ENCODE results near the gene PLEKHG4B.
"Not testable (repeated sequence)": the region's sequence is repeated elsewhere in the genome, so short reads cannot be mapped to it uniquely, and the experiment has no call there.

PLEKHG4B gene

DNA sequence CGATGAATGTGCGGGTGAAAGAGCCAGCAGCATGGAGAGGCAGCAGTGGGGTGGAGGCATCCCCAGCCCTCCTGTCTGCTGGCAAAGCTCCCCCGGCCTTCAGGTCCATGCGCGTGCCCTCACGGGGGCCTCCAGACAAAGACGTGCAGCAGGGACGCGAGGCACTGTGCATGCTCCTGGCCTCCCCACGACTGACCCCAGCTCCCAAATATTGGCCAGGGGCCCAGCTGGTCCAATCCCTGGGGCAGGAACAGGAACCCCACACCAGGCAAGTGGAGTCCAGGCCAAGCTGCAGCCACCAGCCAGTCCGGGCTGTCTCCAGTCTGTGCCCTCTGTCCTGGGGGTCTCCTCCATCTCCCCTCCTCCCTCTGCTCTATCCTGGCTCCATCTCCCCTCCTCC lies 65.8 kb downstream of the PLEKHG4B start:
- DNase-seq (ENCODE audit: low spot score) = no peak

DNA sequence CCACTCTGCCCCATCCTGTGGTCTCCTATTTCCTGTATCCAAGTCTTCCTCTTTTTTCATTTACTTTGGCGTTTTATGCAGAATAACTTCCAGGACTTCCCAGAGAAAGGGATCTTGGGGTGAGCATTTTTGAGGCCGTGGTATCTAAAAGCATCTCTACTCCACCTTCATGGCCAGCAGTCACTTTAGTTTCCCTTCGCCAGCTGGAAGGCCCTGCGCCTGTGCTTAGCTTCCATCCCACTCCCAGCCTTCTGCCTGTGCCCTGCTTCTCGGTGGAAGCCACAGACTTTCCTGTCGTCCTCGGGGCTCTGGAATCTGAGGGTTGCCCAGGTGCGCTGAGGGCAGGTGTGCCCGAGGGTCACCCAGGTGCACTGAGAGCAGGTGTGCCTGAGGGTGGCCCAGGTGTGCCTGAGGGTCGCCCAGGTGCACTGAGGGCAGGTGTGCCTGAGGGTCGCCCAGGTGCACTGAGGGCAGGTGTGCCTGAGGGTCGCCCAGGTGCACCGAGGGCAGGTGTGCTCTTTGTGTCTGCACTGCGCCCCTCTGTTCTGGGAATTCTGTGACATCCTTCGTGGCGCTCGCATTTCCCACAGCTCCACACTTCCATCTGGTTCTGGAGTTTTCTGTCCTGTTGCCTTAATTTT lies 67.0 kb downstream of the PLEKHG4B start:
- DNase-seq (ENCODE audit: low spot score) = no peak

DNA sequence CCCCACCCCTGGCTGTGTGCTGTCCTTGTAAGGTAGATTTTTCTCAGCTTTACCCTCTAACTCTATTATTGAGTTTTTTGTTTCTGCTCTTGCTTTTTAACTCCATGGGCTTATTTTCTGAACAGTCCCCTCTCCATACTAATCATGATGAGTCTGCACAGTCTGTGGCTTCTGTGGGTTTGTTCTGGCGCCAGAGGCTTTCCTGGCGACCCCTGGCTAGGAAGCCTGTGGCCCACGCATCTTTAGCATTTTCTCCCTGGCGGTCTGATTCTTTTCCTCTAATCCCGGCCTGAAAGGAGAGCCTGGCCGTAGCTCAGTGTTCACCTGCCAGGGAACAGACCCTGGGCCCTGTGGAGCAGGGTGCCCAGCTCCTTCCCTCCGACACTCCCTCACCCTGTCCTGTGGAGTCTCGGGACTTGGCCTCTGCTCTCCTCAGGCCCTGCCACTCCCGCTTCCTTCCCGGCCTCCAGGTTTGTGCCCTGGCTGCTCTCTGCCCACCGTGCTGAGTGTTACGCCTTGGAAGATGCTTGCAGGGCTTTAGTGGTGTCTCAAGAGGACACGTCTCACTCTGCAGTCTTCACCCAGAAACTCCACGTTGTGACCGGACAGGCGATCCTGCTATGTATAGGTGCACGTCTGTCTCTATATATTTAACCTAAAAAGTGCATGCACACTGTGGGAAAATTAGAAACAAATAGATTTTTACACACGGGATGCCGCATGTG lies 67.6 kb downstream of the PLEKHG4B start:
- no peak for DNase-seq (ENCODE audit: low spot score)

DNA sequence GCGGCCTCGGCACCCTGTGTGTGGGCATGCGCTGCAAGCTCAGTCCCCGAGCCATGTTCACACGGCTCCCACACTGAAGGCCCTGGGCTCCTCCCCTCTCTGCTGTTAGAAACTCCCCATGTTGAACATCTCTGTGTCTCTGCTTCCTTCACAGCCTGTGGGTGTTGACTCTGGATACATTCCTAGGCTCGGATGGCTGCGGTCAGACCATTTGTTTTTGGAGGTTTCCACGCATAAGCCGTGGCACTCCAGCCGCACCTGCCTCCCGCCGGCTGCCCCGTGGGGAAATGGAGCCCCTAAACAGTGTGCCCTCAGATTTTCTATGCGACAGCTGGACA lies 68.2 kb downstream of the PLEKHG4B start:
- DNase-seq (ENCODE audit: low spot score) = no peak

DNA sequence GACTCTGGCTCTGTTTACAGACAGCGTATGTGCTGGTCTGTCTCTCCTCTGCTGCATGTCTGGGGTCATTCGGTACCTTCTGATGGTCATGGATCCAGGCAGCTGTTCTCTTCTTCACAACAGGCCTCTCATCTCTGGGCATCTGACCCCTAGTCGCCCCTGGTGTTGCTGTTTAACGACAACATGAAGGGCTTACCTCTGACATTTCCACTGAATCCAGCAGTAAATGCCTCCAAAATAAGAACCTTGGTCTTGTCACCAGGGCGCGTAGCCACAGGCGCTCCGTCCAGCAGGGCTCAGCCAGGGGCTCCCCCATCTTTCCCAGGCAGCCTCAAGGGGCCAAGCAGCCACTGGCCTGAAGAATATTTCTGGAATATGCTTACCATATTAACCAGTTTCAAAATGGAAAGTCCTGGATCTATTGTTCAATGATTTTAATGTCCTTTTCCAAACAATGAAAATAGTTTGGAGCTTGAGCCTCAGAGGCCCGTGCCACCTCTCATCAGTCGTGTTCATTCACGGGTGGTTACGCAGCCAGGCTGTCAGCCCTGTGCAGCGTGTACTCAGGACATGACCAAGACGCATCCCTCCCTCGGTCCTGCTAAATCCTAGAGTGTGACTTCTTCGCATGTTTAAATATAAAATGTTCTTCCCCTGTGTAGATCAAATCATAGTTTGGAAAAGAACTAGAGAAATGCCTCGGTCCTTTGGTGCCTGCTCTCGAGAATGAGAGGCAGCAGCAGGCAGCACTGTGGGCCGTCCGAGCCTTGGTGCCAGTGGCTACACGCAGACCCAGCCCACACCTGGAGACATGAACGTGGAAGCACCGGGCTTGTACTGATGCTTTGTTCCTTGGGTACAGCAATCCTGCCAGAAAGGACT lies 69.2 kb downstream of the PLEKHG4B start:
- DNase-seq (ENCODE audit: low spot score) = no peak

DNA sequence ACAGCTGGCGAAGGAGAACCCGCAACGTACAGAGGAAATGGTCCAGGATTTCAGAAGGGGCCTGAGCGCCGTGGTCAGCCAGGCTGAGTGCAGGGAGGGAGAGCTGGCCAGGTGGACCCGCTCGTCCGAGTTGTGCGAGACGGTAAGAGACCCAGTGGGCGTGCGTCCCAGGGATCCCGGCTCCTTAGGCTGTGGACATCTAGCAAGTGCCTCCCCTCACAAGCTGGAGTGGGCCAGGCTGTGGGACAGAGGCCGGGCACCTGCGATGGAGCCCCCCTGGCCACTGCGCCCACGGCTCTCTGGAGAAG lies 69.8 kb downstream of the PLEKHG4B start:
- no peak for DNase-seq (ENCODE audit: low spot score)

DNA sequence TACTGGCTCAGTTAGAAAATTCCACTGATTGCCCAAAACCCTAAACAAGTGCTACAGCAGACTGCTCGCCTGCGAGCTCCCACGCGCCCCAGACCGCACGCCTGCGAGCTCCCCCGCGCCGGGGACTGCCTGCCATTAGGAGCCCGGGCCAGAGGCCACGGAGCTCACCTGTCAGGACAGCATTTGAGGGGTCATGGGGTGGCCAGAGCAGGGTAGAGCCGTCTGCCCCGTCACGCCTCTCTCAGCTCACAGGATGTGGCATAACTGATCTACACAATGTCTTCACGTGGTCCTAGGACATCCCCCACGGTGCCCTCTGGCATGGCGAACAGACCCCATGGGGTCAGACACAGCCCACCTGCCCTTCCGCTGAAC lies 70.2 kb downstream of the PLEKHG4B start:
- DNase-seq (ENCODE audit: low spot score) = no peak

DNA sequence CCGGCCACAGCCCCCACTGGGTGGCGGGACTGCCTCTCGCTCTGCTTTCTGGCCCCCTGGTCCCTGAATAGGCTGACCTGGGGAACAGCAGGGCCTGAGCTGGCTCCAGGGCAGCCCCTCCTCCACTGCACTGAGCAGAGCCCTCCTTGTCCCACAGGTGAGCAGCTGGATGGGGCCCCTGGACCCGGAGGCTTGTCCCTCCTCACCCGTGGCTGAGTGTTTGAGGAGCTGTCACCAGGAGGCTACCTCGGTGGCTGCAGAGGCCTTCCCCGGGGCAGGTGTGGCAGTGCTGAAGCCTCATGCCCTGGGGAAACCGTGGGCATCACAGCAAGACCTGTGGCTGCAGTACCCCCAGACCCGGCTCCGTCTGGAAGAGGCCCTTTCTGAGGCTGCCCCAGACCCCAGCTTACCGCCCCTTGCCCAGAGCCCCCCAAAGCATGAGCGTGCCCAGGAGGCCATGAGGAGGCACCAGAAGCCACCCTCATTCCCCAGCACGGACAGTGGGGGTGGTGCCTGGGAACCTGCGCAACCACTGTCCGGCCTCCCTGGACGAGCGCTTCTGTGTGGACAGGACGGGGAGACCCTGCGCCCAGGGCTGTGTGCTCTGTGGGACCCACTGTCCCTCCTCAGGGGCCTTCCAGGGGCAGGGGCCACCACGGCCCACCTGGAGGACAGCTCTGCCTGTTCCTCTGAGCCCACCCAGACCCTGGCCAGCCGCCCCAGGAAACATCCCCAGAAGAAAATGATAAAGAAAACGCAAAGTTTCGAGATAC lies 70.8 kb downstream of the PLEKHG4B start:
- no peak for DNase-seq (ENCODE audit: low spot score)

DNA sequence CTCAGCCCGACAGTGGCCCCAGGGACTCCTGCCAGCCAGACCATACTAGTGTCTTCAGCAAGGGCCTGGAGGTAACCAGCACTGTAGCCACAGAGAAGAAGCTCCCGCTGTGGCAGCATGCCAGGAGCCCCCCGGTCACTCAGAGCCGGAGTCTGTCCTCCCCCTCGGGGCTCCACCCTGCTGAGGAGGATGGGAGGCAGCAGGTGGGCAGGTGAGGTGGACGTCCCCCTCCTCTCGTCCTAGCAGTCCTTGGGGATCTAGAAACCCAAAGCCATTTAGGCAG lies 71.3 kb downstream of the PLEKHG4B start:
- no peak for DNase-seq (ENCODE audit: low spot score)

DNA sequence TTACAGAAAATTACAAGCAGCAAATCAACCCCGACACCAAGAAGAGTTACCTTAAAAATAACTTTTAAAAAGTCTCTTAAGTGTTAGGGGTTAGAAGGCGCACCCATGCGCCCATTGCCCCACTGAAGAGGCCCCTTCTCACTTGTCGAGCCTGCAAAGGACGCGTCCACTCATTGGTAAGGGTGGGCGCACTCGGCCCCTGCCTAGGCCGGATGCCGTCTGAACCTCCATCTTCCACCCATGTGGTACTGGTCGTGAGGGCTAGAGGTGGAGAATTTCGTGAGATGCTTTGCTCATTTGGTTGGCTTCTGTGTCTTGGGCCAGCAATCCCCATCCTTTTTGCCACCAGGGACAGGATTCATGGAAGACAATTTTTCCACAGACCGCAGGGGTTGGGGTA lies 71.9 kb downstream of the PLEKHG4B start:
- DNase-seq (ENCODE audit: low spot score) = no peak

DNA sequence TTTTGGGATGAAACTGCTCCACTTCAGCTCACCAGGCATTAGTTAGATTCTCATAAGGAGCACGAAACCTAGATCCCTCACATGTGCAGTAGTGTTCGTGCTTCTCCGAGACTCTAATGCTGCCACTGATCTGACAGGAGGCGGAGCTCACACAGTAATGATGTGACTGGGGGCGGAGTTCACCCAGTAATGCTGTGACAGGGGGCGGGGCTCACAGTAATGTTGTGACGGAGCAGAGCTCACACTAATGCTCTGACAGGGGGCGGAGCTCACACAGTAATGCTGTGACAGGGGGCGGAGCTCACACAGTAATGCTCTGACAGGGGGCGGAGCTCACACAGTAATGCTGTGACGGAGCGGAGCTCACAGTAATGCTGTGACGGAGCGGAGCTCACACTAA lies 72.3 kb downstream of the PLEKHG4B start:
- DNase-seq (ENCODE audit: low spot score) = no peak

DNA sequence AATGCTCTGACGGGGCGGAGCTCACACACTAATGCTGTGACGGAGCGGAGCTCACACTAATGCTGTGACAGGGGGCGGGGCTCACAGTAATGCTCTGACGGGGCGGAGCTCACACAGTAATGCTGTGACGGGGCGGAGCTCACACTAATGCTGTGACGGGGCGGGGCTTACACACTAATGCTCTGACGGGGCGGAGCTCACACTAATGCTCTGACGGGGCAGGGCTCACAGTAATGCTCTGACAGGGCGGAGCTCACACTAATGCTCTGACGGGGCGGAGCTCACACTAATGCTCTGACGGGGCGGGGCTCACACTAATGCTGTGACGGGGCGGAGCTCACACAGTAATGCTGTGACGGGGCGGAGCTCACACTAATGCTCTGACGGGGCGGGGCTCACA lies 72.8 kb downstream of the PLEKHG4B start:
- not testable (repeated sequence) for DNase-seq (ENCODE audit: low spot score)

DNA sequence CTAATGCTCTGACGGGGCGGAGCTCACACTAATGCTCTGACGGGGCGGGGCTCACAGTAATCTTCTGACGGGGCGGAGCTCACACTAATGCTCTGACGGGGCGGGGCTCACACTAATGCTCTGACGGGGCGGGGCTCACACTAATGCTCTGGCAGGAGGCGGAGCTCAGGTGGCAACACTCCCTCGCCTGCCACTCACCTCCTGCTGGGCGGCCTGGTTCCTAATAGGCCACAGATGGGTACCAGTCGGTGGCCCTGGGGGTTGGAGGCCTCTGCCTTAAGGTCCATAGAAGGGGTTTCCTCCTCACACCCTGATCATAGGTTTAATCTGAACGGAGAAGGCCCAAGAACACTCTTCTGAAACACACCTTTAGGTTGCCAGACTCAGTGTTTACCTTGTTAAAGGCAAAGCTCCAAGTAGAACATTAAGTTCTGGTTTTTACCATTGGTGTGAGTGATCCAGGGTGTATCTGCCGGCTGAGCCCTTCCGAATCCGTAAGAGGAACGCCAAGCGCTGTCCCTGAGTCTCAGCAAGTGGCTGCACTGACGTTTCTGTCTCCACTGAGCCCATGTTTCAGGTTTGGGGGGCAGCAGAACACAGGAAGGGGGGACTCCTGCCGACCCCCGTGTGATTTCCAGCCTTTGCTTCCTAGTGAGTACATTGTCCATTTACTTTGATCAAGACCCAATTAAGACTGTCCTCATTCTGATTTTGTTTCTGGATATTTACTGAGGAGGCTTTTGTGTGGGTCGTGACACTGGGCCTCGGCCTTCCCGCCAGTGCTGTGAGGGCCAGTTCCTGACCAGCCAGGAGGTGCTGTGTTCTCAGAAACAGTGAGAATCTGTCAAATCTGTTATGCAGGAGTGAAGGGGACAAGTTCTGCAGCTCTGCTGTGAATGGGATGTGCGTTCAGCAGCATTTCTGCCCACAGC lies 74.7 kb downstream of the PLEKHG4B start:
- DNase-seq (ENCODE audit: low spot score) = no peak

DNA sequence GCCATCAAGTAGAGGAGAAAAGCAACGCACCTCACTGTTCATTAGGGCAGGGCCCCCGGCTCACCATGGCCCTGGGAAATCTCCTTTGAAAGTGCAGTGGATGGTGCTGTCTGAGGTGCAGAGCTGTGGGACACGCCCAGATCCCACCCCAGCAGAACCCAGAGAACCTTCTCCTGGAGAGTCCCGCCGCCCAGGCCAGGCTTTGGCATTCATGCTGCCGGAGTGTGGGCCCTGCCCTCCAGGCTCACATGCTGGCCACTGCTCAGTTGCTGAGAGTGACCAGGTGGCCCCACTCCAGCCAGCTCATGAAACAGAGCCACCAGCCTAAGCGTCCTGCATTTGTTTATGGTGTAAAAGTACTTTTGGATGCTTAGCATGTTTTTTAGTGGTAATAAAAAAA lies 75.5 kb downstream of the PLEKHG4B start:
- DNase-seq (ENCODE audit: low spot score) = no peak

DNA sequence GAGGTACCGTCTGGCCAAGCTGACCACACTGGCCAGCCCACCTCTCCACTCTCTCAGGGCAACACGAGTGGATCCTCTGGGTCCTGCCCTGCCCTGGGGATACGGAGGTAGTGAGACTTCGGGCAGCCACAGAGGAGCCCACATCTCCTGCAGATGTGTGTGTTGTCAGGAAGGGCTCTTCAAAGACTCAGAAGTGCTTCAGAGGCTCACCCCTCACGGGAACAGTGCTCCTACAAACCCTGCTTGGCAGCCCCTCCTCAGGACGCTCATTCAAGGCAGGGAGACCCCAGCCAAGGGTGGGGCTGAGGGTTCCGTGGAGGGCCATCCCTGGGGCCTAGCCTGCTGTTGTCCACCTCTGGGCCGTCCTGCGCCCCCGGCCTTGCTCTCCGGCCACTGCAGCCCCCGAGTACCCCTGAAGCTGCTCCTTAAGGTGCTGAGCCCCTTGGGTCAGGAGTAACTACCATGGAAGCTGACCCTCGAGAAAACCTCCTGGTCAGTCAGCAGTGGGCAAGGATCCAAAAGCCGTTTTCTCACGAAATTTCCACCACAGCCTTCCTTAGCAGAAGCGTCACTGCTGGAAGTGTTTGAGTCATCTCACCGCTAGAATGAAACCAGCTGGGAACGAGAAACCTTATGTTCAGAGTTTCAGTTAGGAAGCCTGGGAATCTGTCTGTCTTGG lies 76.2 kb downstream of the PLEKHG4B start:
- DNase-seq (ENCODE audit: low spot score) = no peak

DNA sequence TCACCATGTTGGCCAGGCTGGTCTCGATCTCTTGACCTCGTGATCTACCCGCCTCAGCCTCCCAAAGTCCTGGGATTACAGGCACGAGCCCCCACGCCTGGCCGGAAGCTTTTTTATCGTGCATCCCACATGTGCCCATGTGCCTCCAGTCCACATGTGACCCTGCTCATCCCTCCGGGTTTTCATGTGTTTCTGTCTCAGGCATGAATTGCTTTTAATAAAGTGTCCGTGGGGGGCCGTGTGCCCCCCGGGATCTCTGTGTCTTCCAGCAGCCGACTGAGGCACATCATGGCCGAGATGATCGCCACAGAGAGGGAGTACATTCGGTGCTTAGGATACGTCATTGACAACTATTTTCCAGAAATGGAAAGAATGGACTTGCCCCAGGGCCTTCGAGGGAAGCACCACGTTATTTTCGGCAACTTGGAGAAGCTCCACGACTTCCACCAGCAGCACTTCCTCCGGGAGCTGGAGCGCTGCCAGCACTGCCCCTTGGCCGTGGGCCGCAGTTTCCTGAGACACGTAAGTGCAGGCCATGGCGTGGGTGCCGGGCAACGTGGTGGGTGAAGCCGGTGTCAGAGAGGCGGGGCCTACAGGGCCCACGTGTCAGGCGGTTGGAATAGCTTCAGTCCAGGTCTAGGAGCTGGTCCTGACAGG lies 77.2 kb downstream of the PLEKHG4B start:
- peak; percentile 42 for DNase-seq (ENCODE audit: low spot score)

DNA sequence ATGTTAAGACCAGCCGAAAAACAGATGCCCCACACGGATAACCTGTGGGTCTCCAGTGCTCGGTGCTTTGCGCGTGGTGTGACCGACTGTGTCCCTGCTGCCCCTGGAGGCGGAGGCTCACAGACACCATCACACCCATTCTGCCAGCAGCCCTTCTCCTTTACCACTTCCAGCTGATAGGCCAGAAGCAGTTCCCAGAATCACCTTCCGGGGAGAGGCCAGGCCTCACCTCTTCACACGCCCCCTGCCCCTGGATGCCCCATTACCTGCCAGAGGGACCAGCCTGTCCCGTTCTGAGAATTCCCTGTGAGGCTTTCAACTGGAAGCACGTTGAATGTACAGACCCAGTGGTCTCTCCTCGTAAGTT lies 77.7 kb downstream of the PLEKHG4B start:
- no peak for DNase-seq (ENCODE audit: low spot score)

DNA sequence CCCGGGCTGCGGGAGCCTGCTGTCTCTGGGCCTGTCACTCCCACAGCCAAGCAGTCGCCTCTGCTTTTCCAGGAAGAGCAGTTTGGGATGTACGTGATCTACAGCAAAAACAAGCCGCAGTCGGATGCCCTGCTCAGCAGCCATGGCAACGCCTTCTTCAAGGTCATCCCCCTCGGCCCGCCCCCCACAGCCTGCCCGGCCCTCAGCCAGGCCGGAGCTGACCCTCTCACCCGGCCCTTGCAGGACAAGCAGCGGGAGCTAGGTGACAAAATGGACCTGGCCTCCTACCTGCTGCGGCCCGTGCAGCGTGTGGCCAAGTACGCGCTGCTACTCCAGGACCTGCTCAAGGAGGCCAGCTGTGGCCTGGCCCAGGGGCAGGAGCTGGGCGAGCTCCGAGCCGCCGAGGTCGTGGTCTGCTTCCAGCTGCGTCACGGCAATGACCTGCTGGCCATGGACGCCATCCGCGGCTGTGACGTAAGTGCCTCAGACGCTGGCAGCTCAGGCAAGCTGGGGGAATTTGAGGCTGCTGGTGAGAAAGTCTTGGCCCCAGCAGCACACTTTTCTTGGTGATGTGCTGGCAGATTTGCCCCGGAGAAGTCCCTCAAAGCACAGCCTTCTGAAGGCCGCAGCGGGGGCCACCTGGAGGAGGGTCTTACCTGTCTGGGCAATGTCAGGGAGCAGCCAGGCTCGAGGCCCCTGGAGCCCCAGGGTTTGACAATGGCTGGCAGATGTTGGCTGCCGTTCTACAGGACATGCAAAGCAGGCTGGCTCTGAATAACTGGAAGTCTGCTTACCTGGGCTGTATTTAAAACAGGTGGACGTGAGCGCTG lies 79.2 kb downstream of the PLEKHG4B start:
- DNase-seq (ENCODE audit: low spot score) = no peak

DNA sequence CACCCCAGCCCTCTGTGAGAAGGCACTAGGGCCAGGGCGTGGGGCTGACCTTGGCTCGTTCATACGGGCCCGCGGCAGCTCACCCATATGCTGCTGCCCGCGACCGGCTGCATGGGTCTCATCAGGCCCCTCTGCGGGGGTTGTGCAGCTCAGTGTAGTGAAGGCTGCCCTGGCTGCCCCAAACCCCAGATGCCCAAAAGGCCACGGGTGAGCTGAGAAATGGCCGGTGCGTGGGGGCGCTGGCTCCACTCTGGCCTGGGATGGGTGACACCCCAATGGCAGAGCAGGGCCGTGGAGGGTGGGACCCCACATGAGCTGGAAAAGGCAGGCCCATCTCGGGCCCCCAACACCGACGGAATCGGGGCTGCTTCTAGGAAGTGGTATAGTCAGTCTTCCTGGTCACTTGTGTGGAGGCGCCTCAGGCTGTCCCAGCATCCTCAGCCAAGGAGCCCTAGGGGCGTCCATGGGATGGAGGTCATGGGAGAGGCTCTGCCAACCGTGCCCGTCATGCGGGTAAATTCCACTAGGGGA lies 79.9 kb downstream of the PLEKHG4B start:
- DNase-seq (ENCODE audit: low spot score) = no peak

DNA sequence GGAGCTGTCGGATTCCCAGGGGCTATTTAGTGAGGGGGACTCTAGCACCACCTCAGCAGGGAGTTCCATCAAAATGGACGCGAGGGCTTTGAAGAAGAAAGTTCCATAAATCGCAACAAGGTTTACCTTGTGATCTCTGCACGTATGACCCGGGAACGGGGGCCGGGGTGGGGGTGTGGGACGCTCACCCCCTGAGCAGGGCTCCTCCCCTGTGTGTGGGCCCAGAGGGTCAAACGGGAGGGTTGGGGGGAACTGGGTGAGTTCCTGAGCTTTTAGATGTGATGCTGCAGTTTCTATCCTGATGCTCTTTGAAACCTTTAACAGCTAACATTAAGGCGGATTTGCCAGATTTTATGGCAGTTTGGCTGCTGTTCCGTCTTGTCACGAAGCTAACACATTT lies 80.5 kb downstream of the PLEKHG4B start:
- DNase-seq (ENCODE audit: low spot score) = no peak

Measured in COLO829 (cell line).